DOHH2 (cell line): ENCODE data around the gene THBS2.

Experiments
- EZH2phosphoT487 ChIP-seq: fragments of 200-600 bp; sonication (generic); IDR thresholded peaks from 2 replicates; pipeline ENCODE4 v1.6.1; 2017; ENCODE audit warnings: borderline replicate concordance, mild to moderate bottlenecking, antibody characterized with exemption, low read length, moderate library complexity, mixed read lengths
- TF ChIP-seq, protein P1 (sequence below): fragments of 200-600 bp; sonication (generic); IDR thresholded peaks from one replicate; pipeline ENCODE4 v1.5.1; 2014; ENCODE audit warnings: antibody characterized with exemption, mild to moderate bottlenecking, low read depth, low read length; ENCODE audit not compliant: poor library complexity, severe bottlenecking

DNA sequence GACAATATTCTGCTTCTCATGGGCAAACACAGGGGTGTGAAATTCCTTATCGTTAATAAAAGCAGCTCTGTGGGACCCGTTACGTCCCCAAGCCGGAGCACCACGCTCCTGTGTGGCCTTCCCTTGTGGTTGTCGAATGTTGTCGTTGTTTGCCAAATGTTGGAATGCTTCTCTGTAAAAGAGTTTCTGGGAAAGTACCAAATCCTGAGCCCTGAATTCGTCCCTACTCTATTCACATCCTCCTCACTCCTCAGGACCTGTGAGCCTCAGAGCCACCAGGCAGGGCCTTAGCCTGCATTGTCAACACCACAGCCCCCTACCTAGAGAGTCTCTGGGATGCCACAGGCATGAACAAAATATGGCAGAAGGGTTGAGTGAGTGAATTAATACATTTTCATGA, 64.0 kb downstream of the THBS2 start:
- TF ChIP-seq, protein P1, sequence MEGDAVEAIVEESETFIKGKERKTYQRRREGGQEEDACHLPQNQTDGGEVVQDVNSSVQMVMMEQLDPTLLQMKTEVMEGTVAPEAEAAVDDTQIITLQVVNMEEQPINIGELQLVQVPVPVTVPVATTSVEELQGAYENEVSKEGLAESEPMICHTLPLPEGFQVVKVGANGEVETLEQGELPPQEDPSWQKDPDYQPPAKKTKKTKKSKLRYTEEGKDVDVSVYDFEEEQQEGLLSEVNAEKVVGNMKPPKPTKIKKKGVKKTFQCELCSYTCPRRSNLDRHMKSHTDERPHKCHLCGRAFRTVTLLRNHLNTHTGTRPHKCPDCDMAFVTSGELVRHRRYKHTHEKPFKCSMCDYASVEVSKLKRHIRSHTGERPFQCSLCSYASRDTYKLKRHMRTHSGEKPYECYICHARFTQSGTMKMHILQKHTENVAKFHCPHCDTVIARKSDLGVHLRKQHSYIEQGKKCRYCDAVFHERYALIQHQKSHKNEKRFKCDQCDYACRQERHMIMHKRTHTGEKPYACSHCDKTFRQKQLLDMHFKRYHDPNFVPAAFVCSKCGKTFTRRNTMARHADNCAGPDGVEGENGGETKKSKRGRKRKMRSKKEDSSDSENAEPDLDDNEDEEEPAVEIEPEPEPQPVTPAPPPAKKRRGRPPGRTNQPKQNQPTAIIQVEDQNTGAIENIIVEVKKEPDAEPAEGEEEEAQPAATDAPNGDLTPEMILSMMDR: no peak
- TF ChIP-seq EZH2phosphoT487: no peak
